ENCODE results near the gene TACR2. TPM values are rescaled to one million over a fixed set of nuclear protein-coding genes. Genes with fewer than 3 reads are reported as not detected.

TACR2 gene
- total and polyA plus RNA-seq, 2 of the 13 experiments (the other 11 are each of a cell fraction or from before 2014, with no cell fraction given), result 0.04 TPM; not detected in 1

DNA sequence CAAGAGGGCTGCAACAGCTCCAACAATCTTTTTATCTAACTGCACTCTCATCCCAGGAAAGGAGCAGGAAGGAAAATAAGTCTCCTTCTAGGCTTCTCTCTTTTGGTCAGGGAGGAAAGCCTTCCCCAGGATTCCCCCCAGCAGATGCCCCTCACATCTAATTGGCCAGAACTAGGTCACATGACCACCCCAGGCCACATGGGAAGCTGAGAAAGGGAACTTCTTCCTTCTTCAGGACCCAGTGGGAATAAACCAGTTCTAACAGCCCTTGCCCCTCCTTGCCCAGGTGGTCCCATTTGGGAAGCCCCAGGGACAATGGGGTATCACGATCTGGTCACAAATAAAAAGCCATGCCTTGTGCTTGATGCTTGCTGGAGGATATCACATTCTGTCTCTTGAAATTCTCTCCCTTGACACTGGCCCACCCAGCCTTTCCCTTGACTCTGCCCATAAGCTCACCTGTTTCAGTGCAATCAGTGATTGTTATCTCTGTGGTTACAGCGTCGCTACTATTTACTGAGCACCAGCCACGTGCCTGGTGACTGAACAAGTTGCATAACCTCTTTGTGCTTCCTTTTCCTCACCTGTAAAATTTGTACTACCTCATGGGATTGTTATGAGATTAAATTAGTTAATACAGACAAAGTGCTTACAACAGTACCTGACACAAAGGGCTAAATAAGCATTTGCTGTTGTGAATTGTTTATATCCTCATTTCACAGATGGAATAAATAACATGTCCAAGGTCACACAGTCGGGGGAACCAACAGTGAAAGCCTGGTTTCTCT is 9.0 kb upstream of the TACR2 start:
- DNase-seq (ENCODE audit: low spot score) (peak; percentile 80), ATAC-seq (peak; percentile 58), FAIRE-seq (peak; percentile 72)
- H3K4me1 ChIP-seq (ENCODE audit: insufficient read depth, low read length), result peaks cover 53% of the 10 kb centered on the region
- peak overlapping the region; percentile 70 for H3K4me2 ChIP-seq (ENCODE audit: low read depth, low read length)
- intact Hi-C loops (cut with micrococcal nuclease; ENCODE audit: unreplicated experiment) (no loop called here), in situ Hi-C loops (cut with HindIII; ENCODE audit: extremely low pct_ligation_motif_present, low pct_unique_long_range_greater_than_20kb) (no loop called here)
- ChIA-PET POLR2A (interaction anchor here (0.7 kb wide), 1 partner anchor 17 kb away, joined by 3 read pairs; no protein-coding TSS in a partner anchor), CTCF (ENCODE audit: low intra/inter-chr PET ratio, low total read pairs) (interaction anchor here (1.5 kb wide), 1 partner anchor 82 kb away, joined by 3 read pairs; no protein-coding TSS in a partner anchor)
- H3K9ac ChIP-seq (ENCODE audit: insufficient read depth, low read depth, low read length), result peak overlapping the region; percentile 33
- no peaks in the 10 kb centered on the region for H3K79me2 ChIP-seq (ENCODE audit: insufficient read depth, low read length)
- H3K36me3 ChIP-seq (replicated peaks in 1 of 2; ENCODE audit: control insufficient read depth in 1 of 2, insufficient read depth in 2 of 2, low read length in 2 of 2), result no peaks in the 10 kb centered on the region
- H2AFZ ChIP-seq (ENCODE audit: low read length), result no peak overlapping the region
- no peaks in the 10 kb centered on the region for H3K9me3 ChIP-seq (ENCODE audit: low read length)
- peak overlapping the region; percentile 21 for H3K27ac ChIP-seq (ENCODE audit: extremely low read length, insufficient read depth, low read length)
- no TSS peak for BruUV-seq (replicated peaks)
- WGBS (ENCODE audit: low lambda C conversion rate), result 3% methylated on average over 5 of the region's 5 CpGs
- H3K4me3 ChIP-seq (replicated peaks in 1 of 3; ENCODE audit: insufficient read depth in 1 of 3, low read depth in 2 of 3, low read length in 3 of 3), result peak overlapping the region in 1 of 3 experiments; percentile 11; a peak in 1 of 6 replicates
- peaks cover 3 to 18% of the 10 kb centered on the region in 2 experiments; a peak in 3 of 5 replicates for H3K27me3 ChIP-seq (ENCODE audit: control insufficient read depth in 1 of 2, insufficient read depth in 2 of 2, low read length in 2 of 2)
- H4K20me1 ChIP-seq (ENCODE audit: insufficient read depth, low read length), result no peaks in the 10 kb centered on the region
- TF ChIP-seq, protein P1, sequence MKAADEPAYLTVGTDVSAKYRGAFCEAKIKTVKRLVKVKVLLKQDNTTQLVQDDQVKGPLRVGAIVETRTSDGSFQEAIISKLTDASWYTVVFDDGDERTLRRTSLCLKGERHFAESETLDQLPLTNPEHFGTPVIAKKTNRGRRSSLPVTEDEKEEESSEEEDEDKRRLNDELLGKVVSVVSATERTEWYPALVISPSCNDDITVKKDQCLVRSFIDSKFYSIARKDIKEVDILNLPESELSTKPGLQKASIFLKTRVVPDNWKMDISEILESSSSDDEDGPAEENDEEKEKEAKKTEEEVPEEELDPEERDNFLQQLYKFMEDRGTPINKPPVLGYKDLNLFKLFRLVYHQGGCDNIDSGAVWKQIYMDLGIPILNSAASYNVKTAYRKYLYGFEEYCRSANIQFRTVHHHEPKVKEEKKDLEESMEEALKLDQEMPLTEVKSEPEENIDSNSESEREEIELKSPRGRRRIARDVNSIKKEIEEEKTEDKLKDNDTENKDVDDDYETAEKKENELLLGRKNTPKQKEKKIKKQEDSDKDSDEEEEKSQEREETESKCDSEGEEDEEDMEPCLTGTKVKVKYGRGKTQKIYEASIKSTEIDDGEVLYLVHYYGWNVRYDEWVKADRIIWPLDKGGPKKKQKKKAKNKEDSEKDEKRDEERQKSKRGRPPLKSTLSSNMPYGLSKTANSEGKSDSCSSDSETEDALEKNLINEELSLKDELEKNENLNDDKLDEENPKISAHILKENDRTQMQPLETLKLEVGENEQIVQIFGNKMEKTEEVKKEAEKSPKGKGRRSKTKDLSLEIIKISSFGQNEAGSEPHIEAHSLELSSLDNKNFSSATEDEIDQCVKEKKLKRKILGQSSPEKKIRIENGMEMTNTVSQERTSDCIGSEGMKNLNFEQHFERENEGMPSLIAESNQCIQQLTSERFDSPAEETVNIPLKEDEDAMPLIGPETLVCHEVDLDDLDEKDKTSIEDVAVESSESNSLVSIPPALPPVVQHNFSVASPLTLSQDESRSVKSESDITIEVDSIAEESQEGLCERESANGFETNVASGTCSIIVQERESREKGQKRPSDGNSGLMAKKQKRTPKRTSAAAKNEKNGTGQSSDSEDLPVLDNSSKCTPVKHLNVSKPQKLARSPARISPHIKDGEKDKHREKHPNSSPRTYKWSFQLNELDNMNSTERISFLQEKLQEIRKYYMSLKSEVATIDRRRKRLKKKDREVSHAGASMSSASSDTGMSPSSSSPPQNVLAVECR (CRISPR knock-in tag; IDR thresholded peaks at IDR 0.05; ENCODE audit: borderline replicate concordance), result peak; percentile 30; the same call in 1 of the 2 replicates
- TF ChIP-seq, protein P2, sequence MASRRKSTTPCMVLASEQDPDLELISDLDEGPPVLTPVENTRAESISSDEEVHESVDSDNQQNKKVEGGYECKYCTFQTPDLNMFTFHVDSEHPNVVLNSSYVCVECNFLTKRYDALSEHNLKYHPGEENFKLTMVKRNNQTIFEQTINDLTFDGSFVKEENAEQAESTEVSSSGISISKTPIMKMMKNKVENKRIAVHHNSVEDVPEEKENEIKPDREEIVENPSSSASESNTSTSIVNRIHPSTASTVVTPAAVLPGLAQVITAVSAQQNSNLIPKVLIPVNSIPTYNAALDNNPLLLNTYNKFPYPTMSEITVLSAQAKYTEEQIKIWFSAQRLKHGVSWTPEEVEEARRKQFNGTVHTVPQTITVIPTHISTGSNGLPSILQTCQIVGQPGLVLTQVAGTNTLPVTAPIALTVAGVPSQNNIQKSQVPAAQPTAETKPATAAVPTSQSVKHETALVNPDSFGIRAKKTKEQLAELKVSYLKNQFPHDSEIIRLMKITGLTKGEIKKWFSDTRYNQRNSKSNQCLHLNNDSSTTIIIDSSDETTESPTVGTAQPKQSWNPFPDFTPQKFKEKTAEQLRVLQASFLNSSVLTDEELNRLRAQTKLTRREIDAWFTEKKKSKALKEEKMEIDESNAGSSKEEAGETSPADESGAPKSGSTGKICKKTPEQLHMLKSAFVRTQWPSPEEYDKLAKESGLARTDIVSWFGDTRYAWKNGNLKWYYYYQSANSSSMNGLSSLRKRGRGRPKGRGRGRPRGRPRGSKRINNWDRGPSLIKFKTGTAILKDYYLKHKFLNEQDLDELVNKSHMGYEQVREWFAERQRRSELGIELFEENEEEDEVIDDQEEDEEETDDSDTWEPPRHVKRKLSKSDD (CRISPR knock-in tag; IDR thresholded peaks at IDR 0.05; ENCODE audit: low read depth), result no peak
- TF ChIP-seq ZNF550 (CRISPR knock-in tag; IDR thresholded peaks at IDR 0.05; ENCODE audit: borderline replicate concordance), result no peak
- TF ChIP-seq, protein P3, sequence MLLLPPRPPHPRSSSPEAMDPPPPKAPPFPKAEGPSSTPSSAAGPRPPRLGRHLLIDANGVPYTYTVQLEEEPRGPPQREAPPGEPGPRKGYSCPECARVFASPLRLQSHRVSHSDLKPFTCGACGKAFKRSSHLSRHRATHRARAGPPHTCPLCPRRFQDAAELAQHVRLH (CRISPR knock-in tag; IDR thresholded peaks at IDR 0.05; ENCODE audit: borderline replicate concordance, low read depth), result 0 out of 2 replicates have a peak, but pooled peaks have one; percentile 46
- TF ChIP-seq ZNF251 (CRISPR knock-in tag; IDR thresholded peaks at IDR 0.05), result no peak
- no peak for TF ChIP-seq ZNF652 (CRISPR knock-in tag; IDR thresholded peaks at IDR 0.05; ENCODE audit: borderline replicate concordance, low read depth)
- TF ChIP-seq ZSCAN31 (CRISPR knock-in tag; IDR thresholded peaks at IDR 0.05; ENCODE audit: low read depth), result no peak
- no peak for TF ChIP-seq PHF8 (CRISPR knock-in tag; IDR thresholded peaks at IDR 0.05)
- no peak for TF ChIP-seq ZNF629 (CRISPR knock-in tag; conservative IDR thresholded peaks at IDR 0.05)
- TF ChIP-seq, protein P4, sequence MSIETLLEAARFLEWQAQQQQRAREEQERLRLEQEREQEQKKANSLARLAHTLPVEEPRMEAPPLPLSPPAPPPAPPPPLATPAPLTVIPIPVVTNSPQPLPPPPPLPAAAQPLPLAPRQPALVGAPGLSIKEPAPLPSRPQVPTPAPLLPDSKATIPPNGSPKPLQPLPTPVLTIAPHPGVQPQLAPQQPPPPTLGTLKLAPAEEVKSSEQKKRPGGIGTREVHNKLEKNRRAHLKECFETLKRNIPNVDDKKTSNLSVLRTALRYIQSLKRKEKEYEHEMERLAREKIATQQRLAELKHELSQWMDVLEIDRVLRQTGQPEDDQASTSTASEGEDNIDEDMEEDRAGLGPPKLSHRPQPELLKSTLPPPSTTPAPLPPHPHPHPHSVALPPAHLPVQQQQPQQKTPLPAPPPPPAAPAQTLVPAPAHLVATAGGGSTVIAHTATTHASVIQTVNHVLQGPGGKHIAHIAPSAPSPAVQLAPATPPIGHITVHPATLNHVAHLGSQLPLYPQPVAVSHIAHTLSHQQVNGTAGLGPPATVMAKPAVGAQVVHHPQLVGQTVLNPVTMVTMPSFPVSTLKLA (IDR thresholded peaks at IDR 0.05), result peak; percentile 35; the same call in 1 of the 2 replicates
- 0 out of 2 replicates have a peak, but pooled peaks have one; percentile 14 for TF ChIP-seq NR2F2 (IDR thresholded peaks at IDR 0.05; ENCODE audit: borderline replicate concordance, low read depth)
- no peak for TF ChIP-seq NFIC (IDR thresholded peaks at IDR 0.05; ENCODE audit: low read length)

Data from HepG2 (cell line).